Measurements from ENCODE around the gene PPM1H.
"Not testable (repeated sequence)": the region's sequence is repeated elsewhere in the genome, so short reads cannot be mapped to it uniquely, and the experiment has no call there.

Gene PPM1H

GRCh38 chr12:62908674-62909073 is 26.3 kb downstream of the PPM1H start:
- no peak for DNase-seq (ENCODE audit: low spot score)

GRCh38 chr12:62907561-62907960 is 27.4 kb downstream of the PPM1H start:
- DNase-seq (ENCODE audit: low spot score) = no peak

GRCh38 chr12:62907078-62907477 is 27.9 kb downstream of the PPM1H start:
- DNase-seq (ENCODE audit: low spot score) = no peak

- no peak for DNase-seq (ENCODE audit: low spot score)
These were observed 31.8 kb downstream of the PPM1H start for GRCh38 chr12:62903151-62903550.

GRCh38 chr12:62900686-62901272 is 34.2 kb downstream of the PPM1H start:
- DNase-seq (ENCODE audit: low spot score) = peak; percentile 38

- no peak for DNase-seq (ENCODE audit: low spot score)
These were observed 35.2 kb downstream of the PPM1H start for GRCh38 chr12:62899568-62900390.

- no peak for DNase-seq (ENCODE audit: low spot score)
These were observed 36.4 kb downstream of the PPM1H start for GRCh38 chr12:62898526-62898925.

- no peak for DNase-seq (ENCODE audit: low spot score)
These were observed 39.5 kb downstream of the PPM1H start for GRCh38 chr12:62895351-62895877.

- DNase-seq (ENCODE audit: low spot score) = no peak
These were observed 41.7 kb downstream of the PPM1H start for GRCh38 chr12:62893276-62893675.

- no peak for DNase-seq (ENCODE audit: low spot score)
These were observed 43.0 kb downstream of the PPM1H start for GRCh38 chr12:62891805-62892549.

- no peak for DNase-seq (ENCODE audit: low spot score)
These were observed 46.4 kb downstream of the PPM1H start for GRCh38 chr12:62888454-62889110.

GRCh38 chr12:62886796-62887195 is 48.2 kb downstream of the PPM1H start:
- no peak for DNase-seq (ENCODE audit: low spot score)

GRCh38 chr12:62885242-62885641 is 49.7 kb downstream of the PPM1H start:
- no peak for DNase-seq (ENCODE audit: low spot score)

- not testable (repeated sequence) for DNase-seq (ENCODE audit: low spot score)
These were observed 50.1 kb downstream of the PPM1H start for GRCh38 chr12:62884832-62885231.

GRCh38 chr12:62882696-62883095 is 52.3 kb downstream of the PPM1H start:
- no peak for DNase-seq (ENCODE audit: low spot score)

GRCh38 chr12:62882140-62882539 is 52.8 kb downstream of the PPM1H start:
- DNase-seq (ENCODE audit: low spot score) = no peak

GRCh38 chr12:62879691-62880090 is 55.3 kb downstream of the PPM1H start:
- no peak for DNase-seq (ENCODE audit: low spot score)

- DNase-seq (ENCODE audit: low spot score) = not testable (repeated sequence)
These were observed 55.7 kb downstream of the PPM1H start for GRCh38 chr12:62879228-62879627.

GRCh38 chr12:62878211-62878610 is 56.7 kb downstream of the PPM1H start:
- no peak for DNase-seq (ENCODE audit: low spot score)

- DNase-seq (ENCODE audit: low spot score) = no peak
These were observed 57.9 kb downstream of the PPM1H start for GRCh38 chr12:62876938-62877548.

GRCh38 chr12:62873826-62874448 is 61.0 kb downstream of the PPM1H start:
- no peak for DNase-seq (ENCODE audit: low spot score)
